Activated CD8-positive, alpha-beta T cell treated with anti-CD3 and anti-CD28 coated beads, Interleukin-2, amount 10 ng/mL, durations not matched to agents 7 days and 5 days (primary cell): ENCODE data around the gene NOLC1. TPM values are rescaled to one million over a fixed set of nuclear protein-coding genes. Genes with fewer than 3 reads are reported as not detected.

ENCODE experiments used
- ATAC-seq: fragments of 150-1000 bp; cut with Tn5 transposase; one replicate; pipeline ENCODE4 v1.10.0; 2021; ENCODE audit warnings: moderate library complexity
- CTCF ChIA-PET: fragments of 350-600 bp; sonication (Branson Sonifier 250); formaldehyde crosslinking; loops from one replicate; lab custom pipeline; 2021; ENCODE audit warnings: antibody characterized with exemption; lab: Charles Lee
- POLR2A ChIA-PET: fragments of 350-600 bp; sonication (Branson Sonifier 250); formaldehyde crosslinking; loops from one replicate; lab custom pipeline; 2021; ENCODE audit warnings: antibody characterized with exemption; lab: Charles Lee
- DNase-seq: peaks from one replicate; pipeline ENCODE4 v3.0.0-alpha.2; 2020
- H3K27ac Mint-ChIP-seq: one replicate; pipeline ENCODE4 v1.8.0; 2021; ENCODE audit warnings: mild to moderate bottlenecking, mixed read lengths
- H3K27me3 Mint-ChIP-seq: one replicate; pipeline ENCODE4 v1.8.0; 2021; ENCODE audit warnings: low read depth, mixed read lengths
- H3K36me3 Mint-ChIP-seq: one replicate; pipeline ENCODE4 v1.8.0; 2021; ENCODE audit warnings: low read depth, mixed read lengths
- H3K4me1 Mint-ChIP-seq: one replicate; pipeline ENCODE4 v1.8.0; 2021; ENCODE audit warnings: low read depth, mixed read lengths
- H3K4me3 Mint-ChIP-seq: one replicate; pipeline ENCODE4 v1.8.0; 2021; ENCODE audit warnings: mild to moderate bottlenecking, mixed read lengths
- H3K9me3 Mint-ChIP-seq: one replicate; pipeline ENCODE4 v1.8.0; 2022; ENCODE audit warnings: mixed read lengths; ENCODE audit not compliant: insufficient read depth
- total RNA-seq, 2 experiments: library from RNA; stranded (reverse); gene quantifications; one replicate each; pipeline ENCODE4 v1.2.3, GENCODE V29; 2021

NOLC1 gene
- total RNA-seq, 2 experiments from 2014 or later = 94.1 to 95.3 TPM

GRCh38 chr10:102140913-102141540 is 11.2 kb upstream of the NOLC1 start:
- Mint-ChIP-seq H3K27me3 (no peaks in the 10 kb centered on the region), H3K9me3 (no peaks in the 10 kb centered on the region), H3K36me3 (peaks cover 73% of the 10 kb centered on the region), H3K4me3 (no peak overlapping the region), H3K4me1 (peaks cover 15% of the 10 kb centered on the region), H3K27ac (peak overlapping the region; percentile 64)
- ATAC-seq = no peak
- ChIA-PET CTCF (no interaction called here), POLR2A (interaction anchor here (2.3 kb wide), 1 partner anchor 11 kb away, joined by 6 read pairs; the partner anchor contains the start of gene NOLC1)
- no peak for DNase-seq

DNA sequence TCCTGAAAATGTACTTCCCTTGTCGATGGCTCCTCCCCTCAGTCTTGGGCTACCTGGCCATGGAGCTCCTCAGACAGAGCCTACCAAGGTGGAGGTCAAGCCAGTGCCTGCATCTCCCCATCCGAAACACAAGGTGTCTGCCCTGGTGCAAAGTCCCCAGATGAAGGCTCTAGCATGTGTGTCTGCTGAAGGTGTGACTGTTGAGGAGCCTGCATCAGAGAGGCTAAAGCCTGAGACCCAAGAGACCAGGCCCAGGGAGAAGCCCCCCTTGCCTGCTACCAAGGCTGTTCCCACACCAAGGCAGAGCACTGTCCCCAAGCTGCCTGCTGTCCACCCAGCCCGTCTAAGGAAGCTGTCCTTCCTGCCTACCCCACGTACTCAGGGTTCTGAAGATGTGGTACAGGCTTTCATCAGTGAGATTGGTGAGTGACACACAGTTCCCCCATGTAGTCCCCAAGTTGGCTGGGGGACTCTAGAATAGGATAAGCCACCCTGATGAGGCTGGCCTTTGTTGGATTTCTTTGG is 10.5 kb upstream of the NOLC1 start:
- Mint-ChIP-seq H3K4me1 (peaks cover 11% of the 10 kb centered on the region), H3K27ac (peak overlapping the region; percentile 64), H3K36me3 (peaks cover 75% of the 10 kb centered on the region), H3K4me3 (no peak overlapping the region), H3K27me3 (no peaks in the 10 kb centered on the region), H3K9me3 (no peaks in the 10 kb centered on the region)
- CTCF ChIA-PET = no interaction called here
- ATAC-seq (no peak), DNase-seq (no peak)
- POLR2A ChIA-PET = no interaction called here

DNA sequence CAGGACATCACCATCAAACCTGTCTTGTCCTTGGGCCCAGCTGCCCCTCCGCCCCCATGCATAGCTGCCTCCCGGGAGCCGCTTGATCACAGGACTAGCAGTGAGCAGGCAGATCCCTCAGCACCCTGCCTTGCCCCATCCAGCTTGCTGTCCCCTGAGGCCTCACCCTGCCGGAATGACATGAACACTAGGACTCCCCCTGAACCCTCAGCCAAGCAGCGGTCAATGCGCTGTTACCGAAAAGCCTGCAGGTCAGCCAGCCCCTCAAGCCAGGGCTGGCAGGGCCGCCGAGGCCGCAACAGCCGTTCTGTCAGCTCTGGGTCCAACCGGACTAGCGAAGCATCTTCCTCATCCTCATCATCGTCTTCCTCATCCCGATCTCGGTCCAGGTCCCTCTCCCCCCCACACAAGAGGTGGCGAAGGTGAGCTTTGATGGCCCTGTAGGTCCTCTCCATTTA is 5.2 kb upstream of the NOLC1 start:
- no peaks in the 10 kb centered on the region for H3K9me3 Mint-ChIP-seq
- DNase-seq = no peak
- H3K4me3 Mint-ChIP-seq = no peak overlapping the region
- ChIA-PET CTCF (interaction anchor here (1.1 to 3.1 kb wide), 4 partner anchors 9 to 23 kb away, joined by 3 to 11 read pairs (median 6); partner anchors contain the start of gene PPRC1), POLR2A (interaction anchor here (1.1 to 1.8 kb wide), 2 partner anchors 12 to 15 kb away, joined by 3 to 5 read pairs; no protein-coding TSS in a partner anchor)
- H3K27ac Mint-ChIP-seq = no peak overlapping the region
- H3K27me3 Mint-ChIP-seq = no peaks in the 10 kb centered on the region
- H3K36me3 Mint-ChIP-seq = peaks cover 80% of the 10 kb centered on the region
- peaks cover 19% of the 10 kb centered on the region for H3K4me1 Mint-ChIP-seq
- ATAC-seq = no peak

- POLR2A ChIA-PET = interaction anchor here (1.8 kb wide), 1 partner anchor 13 kb away, joined by 5 read pairs; no protein-coding TSS in a partner anchor
- Mint-ChIP-seq H3K4me3 (no peak overlapping the region), H3K9me3 (no peaks in the 10 kb centered on the region), H3K27ac (no peak overlapping the region), H3K4me1 (peaks cover 19% of the 10 kb centered on the region), H3K36me3 (peaks cover 83% of the 10 kb centered on the region), H3K27me3 (no peaks in the 10 kb centered on the region)
- no peak for ATAC-seq
- CTCF ChIA-PET = interaction anchor here (1.1 to 3.1 kb wide), 4 partner anchors 9 to 22 kb away, joined by 3 to 11 read pairs (median 6); partner anchors contain the start of gene PPRC1
- no peak for DNase-seq
These were observed 4.6 kb upstream of the NOLC1 start for GRCh38 chr10:102147561-102147960.

DNA sequence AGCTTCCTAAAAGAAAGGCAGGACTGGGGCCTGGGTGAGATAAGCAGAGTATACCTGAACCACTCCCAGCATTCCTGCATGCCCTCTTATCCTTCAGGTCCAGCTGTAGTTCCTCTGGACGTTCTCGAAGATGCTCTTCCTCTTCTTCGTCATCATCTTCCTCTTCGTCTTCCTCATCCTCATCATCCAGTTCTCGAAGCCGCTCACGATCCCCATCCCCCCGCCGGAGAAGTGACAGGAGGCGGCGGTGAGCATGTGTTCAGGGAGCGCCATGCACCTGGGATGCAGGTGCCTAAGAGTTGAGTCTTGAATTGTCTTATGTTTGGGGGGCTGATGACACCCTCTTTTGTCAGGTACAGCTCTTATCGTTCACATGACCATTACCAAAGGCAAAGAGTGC is 3.9 kb upstream of the NOLC1 start:
- H3K36me3 Mint-ChIP-seq = peaks cover 84% of the 10 kb centered on the region
- no peaks in the 10 kb centered on the region for H3K9me3 Mint-ChIP-seq
- DNase-seq (no peak), ATAC-seq (no peak)
- no peak overlapping the region for H3K27ac Mint-ChIP-seq
- ChIA-PET CTCF (interaction anchor here (0.8 to 3.1 kb wide), 3 partner anchors 10 to 30 kb away, joined by 3 to 11 read pairs (median 7); partner anchors contain the start of gene PPRC1), POLR2A (interaction anchor here (1.3 to 1.8 kb wide), 2 partner anchors 11 to 13 kb away, joined by 5 to 6 read pairs; no protein-coding TSS in a partner anchor)
- H3K4me3 Mint-ChIP-seq = no peak overlapping the region
- H3K27me3 Mint-ChIP-seq = no peaks in the 10 kb centered on the region
- peaks cover 22% of the 10 kb centered on the region for H3K4me1 Mint-ChIP-seq

DNA sequence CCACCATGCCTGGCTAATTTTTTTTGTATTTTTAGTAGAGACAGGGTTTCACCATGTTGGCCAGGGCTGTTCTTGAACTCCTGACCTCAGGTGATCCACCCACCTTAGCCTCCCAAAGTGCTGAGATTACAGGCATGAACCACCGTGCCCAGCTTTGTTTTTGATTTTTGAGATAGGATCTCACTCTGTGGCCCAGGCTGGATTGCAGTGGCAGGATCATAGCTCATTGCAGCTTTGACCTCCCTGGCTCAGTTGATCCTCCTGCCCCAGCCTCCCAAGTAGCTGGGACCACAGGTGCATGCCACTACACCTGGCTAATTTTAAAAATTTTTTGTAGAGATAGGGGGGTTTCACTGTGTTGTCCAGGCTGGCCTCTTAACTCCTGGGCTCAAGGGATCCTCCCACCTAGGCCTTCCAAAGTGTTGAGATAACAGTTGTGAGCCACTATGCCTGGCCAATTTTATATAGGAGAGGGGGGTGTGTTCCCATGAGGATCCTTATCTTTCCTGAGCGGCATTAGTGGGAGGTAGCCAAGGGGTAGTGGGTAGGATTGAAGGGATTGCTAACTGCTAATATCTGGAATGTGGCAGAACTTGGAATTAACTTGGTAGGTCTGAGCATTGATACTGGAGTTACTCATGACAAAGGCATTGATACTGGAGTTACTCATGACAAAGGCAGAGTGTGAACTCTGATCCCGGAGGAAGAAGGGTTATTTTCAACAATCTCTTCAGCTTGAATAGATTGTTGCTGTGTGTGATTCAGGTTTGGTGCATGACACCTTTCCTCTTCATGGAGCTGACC is 1.0 kb upstream of the NOLC1 start:
- DNase-seq (no peak), ATAC-seq (no peak)
- ChIA-PET CTCF (interaction anchor here (0.9 to 4.6 kb wide), 9 partner anchors 12 to 310 kb away, joined by 3 to 29 read pairs (median 4); partner anchors contain the start of genes NFKB2 and PPRC1), POLR2A (interaction anchor here (0.6 to 2.0 kb wide), 10 partner anchors 9 to 115 kb away, joined by 3 to 6 read pairs (median 3); partner anchors contain the start of gene HPS6)
- peak overlapping the region; percentile 98 for H3K27ac Mint-ChIP-seq
- H3K36me3 Mint-ChIP-seq = peaks cover 81% of the 10 kb centered on the region
- no peaks in the 10 kb centered on the region for H3K27me3 Mint-ChIP-seq
- H3K4me1 Mint-ChIP-seq = peaks cover 41% of the 10 kb centered on the region
- H3K9me3 Mint-ChIP-seq = no peaks in the 10 kb centered on the region
- peak overlapping the region; percentile 98 for H3K4me3 Mint-ChIP-seq

- peaks cover 80% of the 10 kb centered on the region for H3K36me3 Mint-ChIP-seq
- no peaks in the 10 kb centered on the region for H3K9me3 Mint-ChIP-seq
- ATAC-seq = peak; percentile 42
- peak overlapping the region; percentile 98 for H3K27ac Mint-ChIP-seq
- peaks cover 49% of the 10 kb centered on the region for H3K4me1 Mint-ChIP-seq
- ChIA-PET CTCF (interaction anchor here (0.9 to 4.6 kb wide), 9 partner anchors 13 to 309 kb away, joined by 3 to 29 read pairs (median 4); partner anchors contain the start of genes NFKB2 and PPRC1), POLR2A (interaction anchor here (0.6 to 2.0 kb wide), 8 partner anchors 12 to 245 kb away, joined by 3 to 6 read pairs (median 4); partner anchors contain the start of genes NFKB2 and PPRC1)
- peak overlapping the region; percentile 98 for H3K4me3 Mint-ChIP-seq
- peak; percentile 55 for DNase-seq
- no peaks in the 10 kb centered on the region for H3K27me3 Mint-ChIP-seq
These were observed 329 bp downstream of the NOLC1 start for GRCh38 chr10:102152545-102152890.

DNA sequence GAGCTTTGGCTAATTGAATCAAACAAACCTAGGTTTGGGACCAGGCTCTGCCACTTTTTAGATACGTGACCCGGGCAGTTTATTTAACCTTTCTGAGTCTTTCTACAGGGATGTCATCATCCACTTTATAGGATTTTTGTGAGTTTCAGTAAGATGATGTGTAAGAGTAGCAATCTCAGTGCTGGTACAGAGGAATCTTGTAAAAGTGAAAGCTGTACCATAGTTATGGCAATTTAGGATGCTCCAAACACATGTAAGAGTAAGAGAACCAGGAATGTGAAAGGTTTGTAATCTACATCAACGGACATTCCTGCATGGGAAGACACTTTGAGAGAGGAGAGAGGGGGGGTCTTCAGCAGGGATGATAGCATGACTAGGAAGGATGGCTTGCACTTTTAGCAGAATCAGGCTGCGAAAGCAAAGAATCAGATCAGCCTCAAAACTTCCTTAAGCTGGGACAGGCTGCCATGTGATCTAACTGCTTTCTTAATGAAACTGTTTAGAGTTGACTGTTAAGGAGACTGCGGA is 968 bp downstream of the NOLC1 start:
- peak overlapping the region; percentile 98 for H3K4me3 Mint-ChIP-seq
- H3K27ac Mint-ChIP-seq = peak overlapping the region; percentile 98
- no peaks in the 10 kb centered on the region for H3K27me3 Mint-ChIP-seq
- peaks cover 53% of the 10 kb centered on the region for H3K4me1 Mint-ChIP-seq
- H3K9me3 Mint-ChIP-seq = no peaks in the 10 kb centered on the region
- DNase-seq (no peak), ATAC-seq (no peak)
- H3K36me3 Mint-ChIP-seq = peaks cover 80% of the 10 kb centered on the region
- POLR2A ChIA-PET = interaction anchor here (1.7 to 2.0 kb wide), 2 partner anchors 21 to 243 kb away, joined by 4 to 6 read pairs; partner anchors contain the start of genes NFKB2 and PPRC1
- CTCF ChIA-PET = interaction anchor here (1.7 to 4.6 kb wide), 4 partner anchors 15 to 199 kb away, joined by 5 to 29 read pairs (median 8); partner anchors contain the start of gene PPRC1

DNA sequence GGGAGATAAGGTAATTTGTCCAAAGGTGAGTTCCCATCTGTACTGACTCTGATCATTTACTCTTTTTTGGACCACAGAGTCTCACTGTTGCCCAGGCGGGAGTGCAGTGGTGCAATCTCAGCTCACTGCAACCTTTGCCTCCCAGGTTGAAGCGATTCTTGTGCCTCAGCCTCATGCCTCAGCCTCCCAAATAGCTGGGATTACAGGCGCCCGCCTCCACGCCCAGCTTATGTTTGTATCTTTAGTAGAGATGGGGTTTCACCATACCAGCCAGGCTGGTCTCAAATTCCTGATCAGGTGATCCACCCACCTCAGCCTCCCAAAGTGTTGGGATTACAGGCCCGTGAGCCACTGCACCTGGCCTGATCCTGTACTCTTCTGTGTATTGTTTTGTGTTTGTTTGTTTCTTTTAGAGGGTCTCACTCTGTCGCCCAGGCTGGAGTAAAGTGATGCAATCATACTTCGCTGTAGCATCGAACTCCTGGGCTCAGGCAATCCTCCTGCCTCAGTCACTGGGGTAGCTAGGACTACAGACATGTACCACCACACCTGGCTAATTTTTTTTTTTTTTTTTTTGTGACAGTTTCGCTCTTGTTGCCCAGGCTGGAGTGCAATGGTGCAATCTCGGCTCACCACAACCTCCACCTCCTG is 2.4 kb downstream of the NOLC1 start:
- Mint-ChIP-seq H3K36me3 (peaks cover 80% of the 10 kb centered on the region), H3K27me3 (no peaks in the 10 kb centered on the region), H3K9me3 (no peaks in the 10 kb centered on the region), H3K27ac (peak overlapping the region; percentile 72), H3K4me3 (peak overlapping the region; percentile 52), H3K4me1 (peaks cover 58% of the 10 kb centered on the region)
- CTCF ChIA-PET = interaction anchor here (1.1 to 4.6 kb wide), 4 partner anchors 15 to 198 kb away, joined by 3 to 29 read pairs (median 6); partner anchors contain the start of gene PPRC1
- POLR2A ChIA-PET = no interaction called here
- no peak for ATAC-seq
- no peak for DNase-seq

GRCh38 chr10:102157224-102157623 is 5.0 kb downstream of the NOLC1 start:
- POLR2A ChIA-PET = no interaction called here
- ATAC-seq (no peak), DNase-seq (no peak)
- Mint-ChIP-seq H3K27me3 (no peaks in the 10 kb centered on the region), H3K4me1 (peaks cover 39% of the 10 kb centered on the region), H3K9me3 (no peaks in the 10 kb centered on the region), H3K4me3 (no peak overlapping the region), H3K36me3 (peaks cover 81% of the 10 kb centered on the region), H3K27ac (peak overlapping the region; percentile 17)
- CTCF ChIA-PET = interaction anchor here (1.2 to 4.9 kb wide), 5 partner anchors 12 to 296 kb away, joined by 3 to 43 read pairs (median 3); partner anchors contain the start of gene NFKB2
